ENCODE results near the gene C1orf141.
"Not testable (repeated sequence)": the region's sequence is repeated elsewhere in the genome, so short reads cannot be mapped to it uniquely, and the experiment has no call there.

The C1orf141 gene

DNA sequence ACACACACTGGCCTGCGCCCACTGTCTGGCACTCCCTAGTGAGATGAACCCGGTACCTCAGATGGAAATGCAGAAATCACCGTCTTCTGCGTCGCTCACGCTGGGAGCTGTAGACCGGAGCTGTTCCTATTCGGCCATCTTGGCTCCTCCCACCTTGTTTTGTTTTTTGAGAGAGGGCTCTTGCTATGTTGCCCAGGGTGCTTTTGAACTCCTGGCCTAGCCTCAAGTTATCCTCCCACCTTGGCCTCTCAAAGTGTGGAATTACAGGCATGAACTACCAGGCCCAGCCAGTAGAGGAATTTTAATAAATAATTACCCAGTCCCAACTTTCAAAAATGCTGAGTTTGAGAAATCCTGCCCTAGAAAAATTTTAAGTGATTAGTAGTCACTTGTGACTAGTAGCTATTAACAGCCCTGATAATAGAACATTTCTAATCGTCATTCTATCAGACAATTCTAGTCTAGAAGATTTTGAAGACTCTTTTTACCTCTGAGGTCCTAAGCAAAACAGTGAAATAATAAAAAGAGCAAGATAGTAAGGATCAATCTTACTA is 49.9 kb downstream of the C1orf141 start:
- no peak for DNase-seq

DNA sequence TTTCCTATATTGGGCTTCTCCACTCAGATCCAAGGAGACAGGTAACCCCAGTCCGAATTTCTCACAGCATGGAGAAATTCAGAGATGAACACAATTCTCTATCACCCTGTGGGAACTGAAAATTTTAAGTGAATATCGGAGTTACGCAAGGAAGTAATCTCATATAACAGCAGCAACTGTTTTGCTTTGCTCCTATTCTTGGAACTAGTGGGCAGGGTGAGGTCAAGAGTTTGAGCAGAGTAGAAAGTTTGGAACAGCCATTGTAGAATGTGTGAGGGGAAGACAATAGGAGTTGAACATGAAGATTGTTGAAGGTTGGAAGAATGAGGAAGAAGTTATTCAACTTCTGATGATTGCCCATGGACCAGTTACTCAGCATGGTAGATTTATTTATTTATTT is 56.5 kb downstream of the C1orf141 start:
- no peak for DNase-seq

DNA sequence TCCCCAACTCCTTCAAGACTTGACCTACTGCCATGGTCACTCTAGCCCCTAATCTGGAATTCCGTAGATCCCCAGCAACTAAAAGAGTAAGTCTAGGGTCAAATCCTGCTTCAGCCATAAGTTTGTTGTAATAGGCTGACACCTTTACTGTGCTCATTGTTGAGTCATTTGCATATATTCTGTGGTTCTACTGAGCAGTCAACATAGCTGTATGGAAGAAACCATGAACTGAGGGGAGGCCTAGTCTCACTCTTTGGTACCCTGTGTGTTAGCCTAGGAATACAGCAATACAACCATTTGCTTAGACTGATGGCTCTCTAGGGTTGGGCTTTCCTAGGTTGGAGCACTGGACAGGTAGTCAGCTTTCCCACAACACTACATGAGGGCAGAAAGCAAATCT is 57.2 kb downstream of the C1orf141 start:
- DNase-seq = no peak

DNA sequence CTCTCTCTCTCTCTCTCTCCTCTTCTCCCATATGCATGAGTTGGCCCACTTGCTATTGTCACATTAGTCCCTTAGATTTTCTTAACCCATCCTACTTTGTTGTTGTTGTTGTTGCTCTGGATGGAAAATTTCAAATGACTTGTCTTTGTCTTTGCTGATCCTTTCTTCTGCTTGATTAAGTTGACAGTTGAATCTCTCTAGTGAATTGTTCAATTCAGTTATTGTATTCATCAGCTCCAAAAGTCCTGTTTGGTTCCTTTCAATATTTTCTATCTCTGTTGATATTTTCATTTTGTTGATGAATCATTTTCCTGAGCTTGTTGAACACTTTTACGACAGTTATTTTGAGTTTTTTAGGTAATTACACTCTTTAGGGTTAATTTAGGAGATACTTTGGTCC is 62.0 kb downstream of the C1orf141 start:
- DNase-seq = no peak

DNA sequence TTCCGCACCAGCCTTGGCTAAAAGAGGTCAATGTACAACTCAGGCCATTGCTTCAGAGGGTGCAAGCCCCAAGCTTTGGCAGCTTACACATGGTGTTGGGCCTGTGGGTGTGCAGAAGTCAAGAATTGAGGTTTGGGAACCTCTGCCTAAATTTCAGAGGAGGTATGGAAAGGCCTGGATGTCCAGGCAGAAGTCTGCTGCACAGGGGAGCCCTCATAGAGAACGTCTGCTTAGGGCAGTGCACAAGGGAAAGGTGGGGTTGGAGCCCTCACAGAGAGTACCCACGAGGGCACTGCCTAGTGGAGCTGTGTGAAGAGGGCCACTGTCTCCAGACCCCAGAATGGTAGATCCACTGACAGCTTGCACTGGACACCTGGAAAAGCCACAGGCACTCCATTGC is 67.1 kb downstream of the C1orf141 start:
- not testable (repeated sequence) for DNase-seq

DNA sequence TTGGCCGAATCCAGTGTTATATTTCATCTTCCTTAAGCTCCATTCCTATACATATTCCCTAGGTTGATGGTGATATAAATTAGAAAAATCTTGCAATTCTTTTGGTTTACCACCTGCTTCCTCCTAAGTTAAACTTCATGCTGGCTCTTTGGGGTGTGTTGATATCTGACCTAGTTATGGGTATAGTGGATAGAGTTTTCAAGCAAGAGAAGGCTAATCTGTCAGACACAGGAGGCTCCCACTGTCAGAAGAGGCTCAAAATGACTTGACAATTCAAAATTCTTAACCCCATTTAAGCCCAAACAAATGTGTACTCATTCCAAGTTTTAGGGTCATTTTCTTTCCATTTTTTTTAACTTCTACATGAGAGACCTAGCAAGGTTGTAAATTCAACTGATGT is 72.4 kb downstream of the C1orf141 start:
- DNase-seq = no peak

DNA sequence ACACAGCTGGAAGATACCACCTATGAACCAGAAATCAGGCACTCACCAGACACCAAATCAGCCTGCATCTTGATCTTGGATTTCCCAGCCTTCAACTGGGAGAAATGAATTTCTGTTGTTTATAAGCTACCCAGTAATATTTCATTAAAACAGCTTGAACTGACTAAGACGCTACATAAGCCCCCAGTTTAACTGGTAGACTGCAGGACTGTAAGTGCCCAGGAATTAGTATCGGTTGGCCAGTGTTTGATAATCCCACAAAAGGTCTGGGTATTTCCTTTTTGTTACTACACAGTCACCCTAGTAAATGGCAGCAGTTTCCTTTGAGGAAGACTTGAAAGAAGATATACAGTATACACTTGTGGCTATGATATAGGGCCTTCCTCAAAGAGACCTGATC is 73.5 kb downstream of the C1orf141 start:
- DNase-seq = no peak

DNA sequence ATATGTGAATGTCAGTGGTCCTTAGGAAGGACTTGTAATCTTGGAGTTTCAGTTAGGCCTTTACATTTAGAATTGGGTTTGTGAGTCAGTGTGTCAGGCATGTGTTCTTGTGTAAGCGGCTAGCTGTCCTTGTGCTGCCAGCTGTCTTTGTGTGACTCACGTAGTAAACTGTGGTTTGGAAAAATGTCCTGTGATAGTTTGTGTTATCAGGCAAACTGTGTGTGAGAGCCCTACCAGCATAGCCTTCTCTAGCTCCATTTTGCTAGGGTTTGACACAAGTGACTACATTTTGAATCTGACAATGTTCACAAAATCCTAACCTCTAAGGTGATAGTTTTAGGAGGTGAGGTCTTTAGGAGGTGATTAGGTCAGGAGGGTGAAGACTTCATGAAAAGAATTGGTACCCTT is 74.0 kb downstream of the C1orf141 start:
- DNase-seq = no peak

DNA sequence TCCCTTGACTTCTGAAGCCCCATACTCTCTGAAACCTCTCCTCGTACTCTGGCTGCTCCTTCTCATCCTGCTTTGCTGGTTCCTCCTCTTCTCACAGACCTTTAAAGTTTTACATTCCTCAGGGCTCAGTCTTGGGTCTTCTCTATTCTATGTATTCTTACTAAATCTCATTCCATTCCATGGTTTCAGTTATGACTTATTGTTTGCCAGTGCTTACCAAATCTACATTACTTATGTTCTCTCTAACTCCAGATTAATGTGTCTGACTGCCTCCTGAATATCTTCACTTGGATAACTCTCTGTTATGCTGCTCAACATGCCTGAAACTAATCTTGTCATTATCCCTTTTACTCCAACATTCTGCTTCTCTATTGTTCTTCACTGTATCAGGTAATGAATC is 75.4 kb downstream of the C1orf141 start:
- no peak for DNase-seq

DNA sequence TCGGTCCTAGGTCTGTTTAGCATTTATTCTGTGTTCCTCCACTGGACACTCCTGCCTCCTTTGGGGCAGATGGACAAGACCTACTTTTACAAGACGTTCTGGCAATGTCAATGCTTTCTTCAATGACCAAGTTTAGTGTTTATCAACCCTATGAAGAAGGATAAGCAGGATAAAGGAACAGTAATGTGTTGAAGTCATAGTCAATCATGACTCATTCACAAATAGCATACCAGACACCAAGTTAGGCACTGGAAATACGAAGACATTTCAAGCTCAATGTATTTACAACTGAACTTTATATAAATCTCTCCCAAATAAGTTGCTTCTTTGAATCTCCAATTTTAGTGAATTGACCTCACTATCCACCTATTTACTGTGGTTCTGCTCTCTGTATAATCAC is 76.0 kb downstream of the C1orf141 start:
- DNase-seq = no peak

DNA sequence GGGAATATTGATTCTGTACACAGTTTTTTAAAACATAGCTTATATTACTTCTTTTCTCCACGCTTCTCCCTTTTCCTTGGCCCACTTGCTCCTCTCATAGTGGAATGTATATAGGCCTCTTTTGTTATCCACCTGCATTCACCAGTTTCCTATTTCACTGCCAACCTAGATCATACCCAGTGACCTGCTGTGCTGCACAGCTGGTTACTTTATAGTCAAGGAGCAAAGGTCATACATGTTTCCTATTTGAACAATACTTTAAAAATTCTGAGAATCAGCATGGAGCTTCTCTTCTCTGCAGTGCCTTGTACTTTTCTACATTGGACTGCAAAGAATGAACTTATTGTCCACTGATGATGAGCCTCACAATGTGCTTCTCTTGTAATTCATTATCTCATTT is 76.5 kb downstream of the C1orf141 start:
- no peak for DNase-seq

DNA sequence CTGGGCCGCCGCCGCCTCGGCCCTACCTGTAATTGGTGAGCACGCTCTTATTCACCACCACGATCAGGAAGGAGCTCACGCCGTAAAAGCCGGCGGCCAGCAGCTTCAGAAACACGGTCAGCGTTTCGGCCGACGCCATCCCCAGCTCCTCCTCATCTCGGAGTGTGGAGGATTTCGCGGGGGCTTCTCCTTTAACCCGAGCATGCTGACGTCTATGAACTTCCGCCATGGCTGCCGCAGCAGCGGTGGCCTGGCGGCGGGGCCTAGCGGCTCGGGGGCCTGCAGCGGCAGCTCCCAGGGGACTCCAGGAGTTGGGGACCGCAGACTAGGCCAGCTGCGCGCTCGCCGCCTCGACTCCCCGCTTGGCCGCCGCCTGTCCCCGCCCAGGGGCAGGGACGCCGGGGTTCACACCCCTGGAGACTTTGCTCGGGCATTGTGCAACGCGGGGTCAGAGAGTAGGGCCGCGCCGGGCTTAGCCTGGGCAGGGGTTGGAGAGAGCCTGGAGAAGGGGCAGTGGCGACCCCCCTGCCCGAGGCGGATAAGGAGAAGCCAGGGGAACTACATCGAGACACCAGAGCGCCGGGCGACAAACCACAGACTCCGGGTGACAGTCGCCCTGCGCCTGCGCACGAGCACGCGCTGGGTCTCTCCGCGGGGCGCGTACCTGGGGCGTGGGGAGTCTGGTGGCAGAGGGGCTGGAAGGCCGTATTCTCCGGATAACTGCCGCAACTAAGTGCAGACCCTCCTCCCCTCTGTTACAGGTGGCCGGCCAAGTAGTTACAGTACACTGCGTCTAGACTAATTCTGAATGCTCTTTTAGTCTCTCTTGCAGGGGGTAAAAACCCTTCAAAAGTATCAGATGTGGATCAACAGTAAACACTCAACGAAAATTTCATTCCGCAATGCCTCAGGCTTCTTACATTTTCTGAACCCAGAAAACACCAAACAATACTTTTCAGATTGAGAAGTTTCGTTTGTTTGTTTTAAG is 80.7 kb downstream of the C1orf141 start, which contains the start of gene SLC35D1:
SLC35D1 (minus strand) TSS at position 364 of the 988 bp plus-strand sequence; CDS start at position 229, 135 bp downstream.
- DNase-seq = peak; percentile 46 to 78 (median 71)

DNA sequence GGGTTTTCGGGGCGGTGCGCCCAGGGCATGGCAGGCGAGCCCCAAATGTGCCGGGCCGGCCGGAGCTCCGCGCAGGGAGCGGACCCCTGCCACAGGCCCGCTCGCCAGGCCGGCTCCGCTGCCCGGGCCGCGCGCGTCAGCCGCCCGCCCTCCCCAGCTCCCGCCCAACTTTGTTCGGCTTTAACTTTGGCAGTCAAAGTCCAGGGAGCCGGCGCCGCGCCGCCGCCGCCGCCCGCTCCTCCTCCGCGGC is 81.3 kb downstream of the C1orf141 start:
- DNase-seq = peak in 1 of 5 donors; percentile 19

DNA sequence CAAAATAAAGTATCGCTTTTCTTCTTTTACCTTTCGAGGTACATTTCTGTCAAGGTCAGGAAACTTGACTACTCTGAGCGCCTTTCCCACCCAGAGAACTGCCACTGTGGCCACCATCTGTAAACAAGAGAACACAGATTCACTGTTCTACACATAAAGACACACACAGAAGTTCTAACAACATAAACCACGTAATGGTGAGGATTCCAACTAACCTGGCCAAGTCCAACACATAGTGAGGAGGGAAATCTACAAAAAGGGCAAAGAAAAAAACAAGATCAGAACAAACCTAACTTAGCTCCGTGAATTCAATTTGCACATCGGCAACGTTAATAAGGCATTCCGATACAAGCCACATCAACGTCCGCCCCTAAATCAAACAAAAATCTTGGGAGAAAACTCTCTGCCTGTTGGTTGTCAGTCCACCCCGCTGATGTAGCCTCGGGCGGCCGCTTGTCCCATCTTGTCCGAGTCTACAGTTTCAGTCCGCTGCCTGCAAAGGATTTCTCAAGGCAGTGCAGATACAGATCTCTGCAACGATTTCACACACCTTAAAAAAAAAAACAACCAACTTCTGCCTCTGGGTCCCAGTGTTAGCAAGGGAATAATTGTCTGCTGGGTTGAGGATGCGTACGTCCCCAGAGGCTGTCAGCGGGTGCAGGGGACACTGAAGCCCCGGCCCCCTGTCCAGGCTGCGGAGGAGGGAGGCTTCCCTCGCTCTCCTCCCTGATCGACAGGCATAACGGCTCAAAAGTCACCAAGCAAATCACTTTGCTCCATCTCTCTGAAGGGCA is 81.8 kb downstream of the C1orf141 start:
- DNase-seq = peak in 3 of 5 donors; percentile 16 to 45 (median 16)

DNA sequence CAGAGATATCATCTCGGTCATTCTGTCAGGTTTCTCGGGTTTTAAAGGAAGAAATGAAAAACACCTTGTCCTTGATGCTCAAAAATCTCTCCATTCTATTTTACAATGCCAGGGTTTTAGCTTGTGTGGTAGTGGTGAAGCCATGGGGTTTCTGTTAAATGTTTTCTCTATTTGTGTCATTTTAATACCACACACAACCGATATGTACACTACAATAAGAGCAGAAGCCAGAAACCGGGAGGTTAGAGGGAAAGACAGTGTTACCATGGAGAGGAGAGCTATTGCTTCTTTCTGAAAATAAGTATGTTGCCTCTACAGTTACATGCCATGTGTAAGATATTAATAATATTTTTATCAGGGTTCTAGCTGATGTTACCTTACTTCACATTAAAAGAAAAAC is 83.6 kb downstream of the C1orf141 start:
- DNase-seq = peak in 1 of 5 donors; percentile 23

DNA sequence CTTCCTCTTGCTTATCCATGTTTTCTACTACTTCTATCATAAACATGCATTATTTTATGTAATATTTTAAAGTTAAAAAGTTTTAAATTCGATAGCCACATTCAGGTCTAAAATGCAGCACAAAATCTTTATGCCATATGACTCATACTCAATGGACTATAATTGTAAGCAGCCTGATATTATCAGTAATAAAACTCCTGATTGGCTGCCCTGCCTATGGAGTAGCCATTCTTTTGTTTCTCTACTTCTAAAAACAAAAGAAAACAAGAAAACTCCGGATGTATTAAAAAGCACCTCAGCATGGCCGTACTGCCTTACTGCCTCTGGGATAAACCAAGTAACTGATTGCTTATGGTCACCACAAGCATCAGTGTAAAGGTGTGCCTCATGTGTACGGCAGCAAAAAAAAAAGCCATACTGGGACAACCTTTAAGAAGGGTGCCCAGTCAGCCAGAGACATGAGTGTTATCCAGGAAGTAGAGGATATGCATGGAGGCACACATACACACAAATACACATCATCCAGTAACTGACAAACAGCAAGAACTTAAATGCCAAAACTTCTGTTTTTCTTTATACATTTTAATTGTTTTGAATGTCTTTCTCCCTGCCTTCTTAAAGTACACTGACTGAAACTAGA is 90.0 kb downstream of the C1orf141 start:
- no peak for DNase-seq

DNA sequence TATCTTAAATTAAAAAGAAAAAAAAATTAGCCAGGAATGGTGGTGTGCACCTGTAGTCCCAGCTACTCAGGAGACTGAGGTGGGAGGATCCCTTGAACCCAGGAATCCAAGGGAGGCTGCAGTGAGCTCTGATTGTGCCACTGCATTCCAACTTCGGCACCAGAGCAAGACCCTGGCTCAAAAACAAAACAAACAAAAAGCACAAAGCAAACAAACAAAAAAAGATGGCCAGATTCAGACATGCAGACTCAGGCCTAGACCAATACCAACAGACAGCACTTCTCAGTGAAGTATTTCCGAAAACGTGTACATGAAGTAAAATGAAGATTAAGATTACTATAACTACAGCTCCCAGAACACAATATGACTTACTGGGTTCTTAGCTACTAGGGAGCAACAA is 91.4 kb downstream of the C1orf141 start:
- DNase-seq = no peak
